GM12875 (cell line): ENCODE data around the gene GALNT12.

ENCODE experiments used
- H3K4me3 ChIP-seq: one replicate; pipeline ENCODE4 v1.5.1; 2011; ENCODE audit warnings: low read depth, low read length, control low read depth
- CTCF ChIP-seq: IDR thresholded peaks from 2 replicates; pipeline ENCODE4 v1.5.1; 2011; ENCODE audit warnings: low read depth, mild to moderate bottlenecking, control low read depth, inconsistent platforms, low read length, moderate library complexity, borderline replicate concordance; ENCODE audit not compliant: insufficient read depth

The GALNT12 gene

GRCh38 chr9:98846081-98846480 lies 38.6 kb downstream of the GALNT12 start:
- H3K4me3 ChIP-seq = no peak overlapping the region
- TF ChIP-seq CTCF = no peak

DNA sequence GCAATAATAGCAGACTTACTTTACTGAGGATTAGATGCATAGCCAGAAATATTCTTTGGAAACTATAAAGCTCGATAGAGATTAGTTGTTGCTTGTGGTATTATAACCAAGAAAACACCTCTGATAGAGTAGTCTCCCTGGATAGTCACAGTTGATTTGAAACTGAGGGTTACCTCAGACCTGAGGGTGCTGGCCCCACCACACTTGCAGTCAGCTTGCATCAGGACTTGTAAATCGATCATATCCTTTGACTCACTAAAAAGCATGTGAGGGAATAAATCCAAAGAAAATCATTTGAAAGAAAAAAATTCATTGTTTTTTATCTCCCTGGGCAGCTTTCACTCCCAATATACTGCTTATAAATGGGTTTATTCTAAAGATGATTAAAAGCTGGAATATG lies 39.4 kb downstream of the GALNT12 start:
- no peak overlapping the region for H3K4me3 ChIP-seq
- TF ChIP-seq CTCF = no peak

DNA sequence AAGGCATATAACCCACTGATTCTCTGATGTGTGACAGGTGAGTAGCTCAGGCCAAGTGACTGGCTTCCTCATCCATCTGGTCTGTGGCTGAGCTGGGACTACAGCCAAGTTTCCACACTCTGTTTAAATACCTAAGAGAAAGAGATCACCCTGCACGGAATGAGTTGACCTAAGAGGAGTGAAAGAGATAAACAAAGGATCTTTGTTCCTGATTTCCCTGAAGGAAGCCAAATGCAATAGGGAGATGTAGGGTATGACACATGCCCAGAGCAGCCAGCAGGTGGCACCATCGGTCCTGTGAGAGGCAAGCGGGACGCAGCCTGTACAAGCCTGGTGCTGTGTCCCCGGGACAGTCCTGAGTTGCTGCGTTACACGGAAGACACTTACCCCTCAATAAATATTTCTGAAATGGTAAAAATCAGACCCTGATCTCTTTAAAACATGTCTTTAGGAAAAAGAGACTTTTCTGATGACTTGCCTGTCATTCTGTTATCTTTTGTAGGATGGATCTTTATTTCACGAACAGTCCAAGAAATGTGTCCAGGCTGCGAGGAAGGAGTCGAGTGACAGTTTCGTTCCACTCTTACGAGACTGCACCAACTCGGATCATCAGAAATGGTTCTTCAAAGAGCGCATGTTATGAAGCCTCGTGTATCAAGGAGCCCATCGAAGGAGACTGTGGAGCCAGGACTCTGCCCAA lies 41.1 kb downstream of the GALNT12 start:
- no peak overlapping the region for H3K4me3 ChIP-seq
- TF ChIP-seq CTCF = peak; percentile 92

- no peak overlapping the region for H3K4me3 ChIP-seq
- no peak for TF ChIP-seq CTCF
Measured at GRCh38 chr9:98849563-98849962, 42.1 kb downstream of the GALNT12 start.

DNA sequence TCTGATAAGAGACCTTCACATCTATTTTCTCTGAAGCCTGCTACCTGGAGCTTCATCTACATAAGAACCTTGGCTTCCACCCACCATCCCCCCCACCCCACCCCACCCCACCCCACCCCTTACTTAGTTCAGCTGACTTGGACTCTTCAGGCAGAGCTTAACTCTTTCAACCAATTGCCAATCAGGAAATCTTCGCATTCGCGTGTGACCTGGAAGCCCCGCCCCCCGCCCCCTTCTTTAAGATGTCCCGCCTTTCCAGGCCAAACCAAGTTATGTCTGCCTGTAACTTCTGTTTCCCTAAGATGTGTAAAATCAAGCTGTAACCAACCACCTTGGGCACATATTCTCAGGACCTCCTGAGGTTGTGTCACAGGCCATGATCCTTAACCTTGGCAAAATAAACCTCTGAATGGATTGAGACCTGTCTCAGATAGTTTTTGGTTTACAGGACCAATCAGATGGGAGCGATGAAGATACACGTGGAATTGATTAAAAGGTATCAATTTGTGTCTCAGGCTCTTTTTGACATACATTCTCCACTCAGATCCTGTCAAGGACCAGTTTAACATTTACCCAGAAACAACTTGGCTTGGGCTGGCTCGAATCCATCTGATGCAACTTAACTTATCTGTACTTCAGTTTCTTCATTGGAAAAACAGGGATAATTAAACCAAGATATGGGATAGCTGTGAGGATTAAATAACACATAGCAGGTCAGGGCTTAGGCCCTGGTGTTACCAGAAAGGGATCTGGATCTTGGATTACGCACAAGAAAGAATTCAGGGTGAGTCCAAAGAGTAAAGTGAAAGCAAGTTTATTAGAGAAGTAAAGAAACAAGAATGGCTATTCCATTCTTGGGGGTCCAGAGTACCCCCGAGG lies 43.6 kb downstream of the GALNT12 start:
- no peak for TF ChIP-seq CTCF
- H3K4me3 ChIP-seq = no peak overlapping the region

GRCh38 chr9:98851730-98852459 lies 44.4 kb downstream of the GALNT12 start:
- TF ChIP-seq CTCF = no peak
- no peak overlapping the region for H3K4me3 ChIP-seq

GRCh38 chr9:98852460-98852734 lies 44.9 kb downstream of the GALNT12 start:
- TF ChIP-seq CTCF = no peak
- no peak overlapping the region for H3K4me3 ChIP-seq
